ENCODE data around the gene DSP. TPM values are rescaled to one million over a fixed set of nuclear protein-coding genes. Genes with fewer than 3 reads are reported as not detected.

The DSP gene
- total RNA-seq, 2 experiments from 2014 or later: 0.16 TPM

- peaks cover 6% of the 10 kb centered on the region for H3K4me1 Mint-ChIP-seq
- H3K4me3 Mint-ChIP-seq: no peak overlapping the region
These were observed 4.0 kb downstream of the DSP start for GRCh38 chr6:7545316-7546019.

DNA sequence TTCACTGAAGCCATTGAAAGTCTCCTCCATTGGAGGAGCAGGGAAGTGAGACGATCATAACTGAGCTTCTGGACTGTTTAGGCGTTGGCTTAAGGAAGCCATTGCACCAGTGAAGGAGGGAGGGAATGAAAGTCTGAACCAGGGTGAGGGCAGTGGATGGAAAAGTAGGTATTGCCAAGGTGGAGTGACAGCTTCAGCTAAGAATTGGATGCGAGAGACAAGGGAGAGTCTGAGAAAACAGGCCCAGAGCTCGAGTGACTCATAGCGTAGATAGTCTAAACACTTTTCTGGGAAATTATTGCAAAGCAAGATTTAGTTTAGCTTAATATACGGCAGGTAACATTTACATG is 4.5 kb downstream of the DSP start:
- Mint-ChIP-seq H3K4me1 (peaks cover 1% of the 10 kb centered on the region), H3K9me3 (no peaks in the 10 kb centered on the region), H3K27ac (no peak overlapping the region), H3K27me3 (peaks cover 69% of the 10 kb centered on the region), H3K36me3 (no peaks in the 10 kb centered on the region), H3K4me3 (no peak overlapping the region)
- no peak for DNase-seq

More at GRCh38 chr6:7545316-7546019, 4.0 kb downstream of the DSP start:
- no peak overlapping the region for H3K27ac Mint-ChIP-seq
- H3K9me3 Mint-ChIP-seq: no peaks in the 10 kb centered on the region
- H3K27me3 Mint-ChIP-seq: peaks cover 74% of the 10 kb centered on the region
- DNase-seq: no peak
- no peaks in the 10 kb centered on the region for H3K36me3 Mint-ChIP-seq

- Mint-ChIP-seq H3K27ac (no peak overlapping the region), H3K4me1 (no peaks in the 10 kb centered on the region), H3K9me3 (no peaks in the 10 kb centered on the region), H3K4me3 (no peak overlapping the region), H3K27me3 (peaks cover 67% of the 10 kb centered on the region), H3K36me3 (no peaks in the 10 kb centered on the region)
- DNase-seq: no peak
These were observed 4.9 kb downstream of the DSP start for GRCh38 chr6:7546383-7546782.

DNA sequence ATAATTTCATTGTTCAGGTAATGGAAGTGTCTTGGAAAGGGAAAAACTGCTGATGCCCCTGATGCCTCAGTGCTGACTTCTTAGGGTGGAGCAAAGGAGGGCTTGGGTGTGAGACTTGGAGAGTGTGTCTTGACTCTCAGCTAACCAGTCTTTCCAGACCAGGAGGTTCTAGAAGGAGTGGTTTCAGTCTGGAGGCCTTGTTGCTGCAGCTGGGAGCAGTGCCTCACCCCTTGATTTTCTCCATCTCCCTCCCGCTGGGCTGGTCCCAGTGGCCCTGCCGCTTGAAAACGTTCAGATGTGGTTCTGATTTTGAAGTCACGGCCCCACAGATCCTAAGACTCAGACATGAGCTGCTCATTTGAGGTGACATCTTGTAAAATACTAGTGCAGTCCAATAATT is 5.4 kb downstream of the DSP start:
- no peaks in the 10 kb centered on the region for H3K4me1 Mint-ChIP-seq
- H3K9me3 Mint-ChIP-seq: no peaks in the 10 kb centered on the region
- H3K27me3 Mint-ChIP-seq: peaks cover 68% of the 10 kb centered on the region
- no peak overlapping the region for H3K27ac Mint-ChIP-seq
- no peak for DNase-seq
- H3K4me3 Mint-ChIP-seq: no peak overlapping the region
- no peaks in the 10 kb centered on the region for H3K36me3 Mint-ChIP-seq

GRCh38 chr6:7547315-7547714 is 5.8 kb downstream of the DSP start:
- Mint-ChIP-seq H3K4me1 (no peaks in the 10 kb centered on the region), H3K27me3 (peaks cover 69% of the 10 kb centered on the region), H3K9me3 (no peaks in the 10 kb centered on the region), H3K36me3 (no peaks in the 10 kb centered on the region), H3K4me3 (no peak overlapping the region), H3K27ac (no peak overlapping the region)
- no peak for DNase-seq

GRCh38 chr6:7550433-7550801 is 8.9 kb downstream of the DSP start:
- H3K27ac Mint-ChIP-seq: no peak overlapping the region
- H3K4me3 Mint-ChIP-seq: no peak overlapping the region
- DNase-seq: no peak
- no peaks in the 10 kb centered on the region for H3K36me3 Mint-ChIP-seq
- no peaks in the 10 kb centered on the region for H3K4me1 Mint-ChIP-seq
- H3K27me3 Mint-ChIP-seq: peaks cover 55% of the 10 kb centered on the region
- H3K9me3 Mint-ChIP-seq: no peaks in the 10 kb centered on the region

DNA sequence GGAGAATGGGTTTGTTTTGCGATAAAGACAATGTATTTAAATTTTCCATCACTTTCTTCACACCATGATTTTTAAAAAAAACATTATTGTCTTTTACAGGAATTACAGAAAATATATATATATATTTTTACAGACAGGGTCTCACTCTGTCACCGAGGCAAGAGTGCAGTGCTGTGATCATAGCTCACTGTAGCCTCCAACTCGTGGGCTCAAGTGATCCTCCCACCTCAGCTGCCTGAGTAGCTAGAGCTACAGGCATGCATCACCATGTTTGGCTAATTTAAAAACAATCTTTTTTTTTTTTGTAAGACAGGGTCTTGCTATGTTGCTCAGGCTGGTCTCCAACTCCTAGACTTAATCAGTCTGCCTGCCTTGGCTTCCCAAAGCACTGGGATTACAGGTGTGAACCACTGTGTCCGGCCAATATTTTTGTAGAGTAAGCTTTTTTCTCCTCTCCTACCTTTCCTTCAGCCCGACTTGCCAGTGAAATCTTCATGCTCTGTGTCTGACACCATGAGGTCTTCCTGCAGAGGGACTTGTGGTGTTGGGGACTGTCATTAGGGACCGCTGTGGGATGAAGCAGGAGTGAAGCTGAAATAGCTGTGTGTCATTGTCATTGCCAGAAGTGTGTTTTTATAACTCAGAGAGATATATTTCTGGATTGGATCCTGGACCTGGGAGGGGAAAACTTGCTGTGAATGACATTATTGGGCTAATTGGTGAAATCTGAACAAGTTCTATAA is 13.2 kb downstream of the DSP start:
- Mint-ChIP-seq H3K4me3 (no peak overlapping the region), H3K9me3 (no peaks in the 10 kb centered on the region), H3K36me3 (no peaks in the 10 kb centered on the region), H3K27me3 (peaks cover 44% of the 10 kb centered on the region), H3K4me1 (no peaks in the 10 kb centered on the region), H3K27ac (no peak overlapping the region)
- DNase-seq: no peak

GRCh38 chr6:7555671-7556070 is 14.2 kb downstream of the DSP start:
- Mint-ChIP-seq H3K4me3 (no peak overlapping the region), H3K4me1 (no peaks in the 10 kb centered on the region), H3K36me3 (no peaks in the 10 kb centered on the region), H3K27me3 (peaks cover 43% of the 10 kb centered on the region), H3K27ac (no peak overlapping the region), H3K9me3 (no peaks in the 10 kb centered on the region)
- DNase-seq: no peak

GRCh38 chr6:7556394-7557106 is 15.1 kb downstream of the DSP start:
- Mint-ChIP-seq H3K4me1 (no peaks in the 10 kb centered on the region), H3K27me3 (peaks cover 49% of the 10 kb centered on the region), H3K4me3 (no peak overlapping the region), H3K36me3 (no peaks in the 10 kb centered on the region), H3K9me3 (no peaks in the 10 kb centered on the region), H3K27ac (no peak overlapping the region)
- DNase-seq: no peak

- no peak overlapping the region for H3K4me3 Mint-ChIP-seq
- no peaks in the 10 kb centered on the region for H3K36me3 Mint-ChIP-seq
- H3K27ac Mint-ChIP-seq: no peak overlapping the region
- H3K4me1 Mint-ChIP-seq: no peaks in the 10 kb centered on the region
- DNase-seq: no peak
- H3K27me3 Mint-ChIP-seq: peaks cover 44% of the 10 kb centered on the region
- no peaks in the 10 kb centered on the region for H3K9me3 Mint-ChIP-seq
These were observed 16.2 kb downstream of the DSP start for GRCh38 chr6:7557652-7558051.

DNA sequence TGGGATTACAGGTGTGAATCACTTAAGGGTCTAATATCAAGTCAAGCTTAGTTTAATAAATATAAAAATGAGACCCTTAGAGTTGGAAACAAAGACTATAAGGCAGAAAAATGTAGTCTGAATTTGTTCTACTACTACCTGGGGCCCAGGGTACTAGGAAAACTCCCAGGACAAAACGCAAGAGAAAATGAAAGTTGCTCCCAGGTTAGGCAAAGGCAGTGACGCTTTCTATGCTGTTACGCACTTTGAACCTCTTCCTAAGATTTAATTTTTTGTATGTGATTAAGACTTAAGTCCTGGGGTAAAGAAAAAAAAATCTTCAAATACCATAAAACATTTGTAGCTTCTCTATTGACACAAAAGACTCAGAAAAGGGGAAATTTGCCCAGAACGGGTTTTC is 17.3 kb downstream of the DSP start:
- Mint-ChIP-seq H3K27me3 (peaks cover 45% of the 10 kb centered on the region), H3K9me3 (no peaks in the 10 kb centered on the region), H3K4me1 (no peaks in the 10 kb centered on the region), H3K27ac (no peak overlapping the region), H3K36me3 (no peaks in the 10 kb centered on the region), H3K4me3 (no peak overlapping the region)
- DNase-seq: no peak

- H3K36me3 Mint-ChIP-seq: no peaks in the 10 kb centered on the region
- H3K4me1 Mint-ChIP-seq: no peaks in the 10 kb centered on the region
- no peaks in the 10 kb centered on the region for H3K9me3 Mint-ChIP-seq
- no peak overlapping the region for H3K4me3 Mint-ChIP-seq
- H3K27me3 Mint-ChIP-seq: peaks cover 45% of the 10 kb centered on the region
- no peak overlapping the region for H3K27ac Mint-ChIP-seq
- DNase-seq: no peak
These were observed 17.7 kb downstream of the DSP start for GRCh38 chr6:7559196-7559595.

DNA sequence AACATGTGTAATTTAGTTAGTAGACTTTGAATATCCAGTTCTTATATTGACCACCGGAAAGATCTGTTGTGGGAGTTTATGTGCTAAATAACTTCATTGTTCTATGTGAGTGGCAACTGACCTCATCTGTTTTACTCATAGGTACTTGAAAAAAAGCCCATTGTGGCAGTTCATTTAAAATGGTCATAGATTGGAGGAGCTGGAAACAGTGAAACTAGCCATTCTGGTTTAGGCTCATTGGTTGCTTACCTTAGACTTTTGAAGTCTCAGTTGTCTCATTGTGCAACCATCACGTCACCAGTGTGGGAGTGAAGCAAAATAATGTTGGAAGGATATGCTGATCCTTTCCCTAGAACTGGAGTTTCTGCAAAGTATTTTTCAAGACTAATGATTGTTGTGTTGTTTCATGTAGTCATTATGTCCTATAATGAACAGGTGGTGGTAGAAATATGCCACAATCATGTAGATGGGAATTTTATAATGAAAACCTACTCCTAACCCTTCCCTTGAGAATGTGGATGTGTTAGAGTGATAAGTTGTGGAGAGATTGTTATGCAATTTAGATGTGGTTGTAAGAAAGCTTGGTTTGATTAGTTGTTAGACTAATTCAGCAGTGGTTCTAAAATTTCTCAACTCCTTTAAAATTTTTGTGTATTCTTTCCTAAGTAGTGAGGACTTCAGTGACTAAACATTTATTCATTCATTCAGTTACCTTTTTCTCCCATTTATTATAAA is 18.3 kb downstream of the DSP start:
- H3K4me1 Mint-ChIP-seq: no peaks in the 10 kb centered on the region
- H3K4me3 Mint-ChIP-seq: no peak overlapping the region
- no peaks in the 10 kb centered on the region for H3K9me3 Mint-ChIP-seq
- no peaks in the 10 kb centered on the region for H3K36me3 Mint-ChIP-seq
- peaks cover 43% of the 10 kb centered on the region for H3K27me3 Mint-ChIP-seq
- H3K27ac Mint-ChIP-seq: no peak overlapping the region
- DNase-seq: no peak

DNA sequence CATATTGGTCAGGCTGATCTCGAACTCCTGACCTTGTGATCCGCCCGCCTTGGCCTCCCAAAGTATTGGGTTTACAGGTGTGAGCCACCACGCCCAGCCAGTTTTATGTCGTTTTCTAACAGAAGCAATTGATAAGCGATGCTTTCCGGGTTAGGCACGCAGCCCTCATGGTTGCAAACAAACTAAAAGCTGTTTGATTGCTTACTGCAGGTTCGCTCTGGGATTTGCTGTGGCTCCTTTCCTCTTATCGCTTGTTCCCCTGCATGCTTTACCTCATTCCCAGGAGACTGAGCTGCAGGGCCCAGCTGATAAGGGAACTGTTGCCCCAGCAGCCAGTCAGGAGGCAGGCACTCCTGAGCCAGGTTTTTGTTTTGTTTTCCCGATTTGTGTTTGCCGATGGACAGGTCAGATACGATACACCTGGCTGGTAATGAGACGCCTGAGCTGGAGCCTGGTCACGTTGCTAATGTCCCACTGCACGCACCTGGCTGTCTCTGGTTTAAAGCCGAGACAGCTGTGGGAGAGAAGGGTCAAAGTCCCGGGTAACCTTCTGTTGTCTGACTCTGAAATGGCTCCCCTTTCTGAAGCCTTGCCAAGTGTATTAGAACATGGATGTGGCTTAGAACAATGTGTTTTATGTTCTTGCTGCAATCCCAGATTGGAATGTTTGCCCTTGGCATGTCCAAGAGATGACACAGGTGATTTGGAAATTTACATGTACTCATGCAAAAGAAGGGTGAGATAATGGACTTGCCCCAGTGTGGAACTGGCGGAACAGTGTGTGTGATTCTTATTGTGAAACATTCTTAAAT is 19.9 kb downstream of the DSP start:
- no peaks in the 10 kb centered on the region for H3K36me3 Mint-ChIP-seq
- peaks cover 34% of the 10 kb centered on the region for H3K27me3 Mint-ChIP-seq
- H3K4me3 Mint-ChIP-seq: no peak overlapping the region
- H3K27ac Mint-ChIP-seq: no peak overlapping the region
- H3K9me3 Mint-ChIP-seq: no peaks in the 10 kb centered on the region
- no peaks in the 10 kb centered on the region for H3K4me1 Mint-ChIP-seq
- DNase-seq: no peak

Measured in activated naive CD8-positive, alpha-beta T cell treated with anti-CD3 and anti-CD28 coated beads for 36 hours (primary cell).